GM20431 (cell line): ENCODE results near the gene GAB2.

Experiments used
- in situ Hi-C: fragments of 300-500 bp; cut with MseI, MboI; formaldehyde crosslinking; loops from one replicate; pipeline ENCODE4 v1.15.0; 2020; ENCODE audit warnings: low sequenced_read_pairs; ENCODE audit not compliant: unreplicated experiment

The GAB2 gene

GRCh38 chr11:78200553-78200952 is 217.1 kb downstream of the GAB2 start:
- in situ Hi-C loops, result no loop called here

DNA sequence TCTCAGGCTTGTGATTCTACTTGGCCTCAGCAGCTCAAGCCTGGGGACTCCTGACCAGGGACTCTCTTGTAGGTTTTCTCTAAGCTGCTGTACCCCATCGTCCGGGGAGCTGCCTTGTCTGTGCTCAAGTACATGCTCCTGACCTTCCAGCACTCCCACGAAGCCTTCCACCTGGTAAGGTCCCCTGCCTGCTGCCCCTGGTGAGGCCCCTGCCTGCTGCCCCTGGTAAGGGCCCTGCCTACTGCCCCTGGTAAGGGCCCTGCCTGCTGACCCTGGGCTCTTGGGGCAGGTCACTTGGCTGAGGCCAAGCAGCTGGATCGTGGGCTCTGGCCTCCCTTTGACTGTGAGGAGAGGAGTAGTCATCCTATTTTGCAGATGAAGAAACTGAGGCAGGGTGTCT is 217.6 kb downstream of the GAB2 start:
- in situ Hi-C loops, result no loop called here

- in situ Hi-C loops, result no loop called here
These were observed 218.0 kb downstream of the GAB2 start for GRCh38 chr11:78199653-78200015.

DNA sequence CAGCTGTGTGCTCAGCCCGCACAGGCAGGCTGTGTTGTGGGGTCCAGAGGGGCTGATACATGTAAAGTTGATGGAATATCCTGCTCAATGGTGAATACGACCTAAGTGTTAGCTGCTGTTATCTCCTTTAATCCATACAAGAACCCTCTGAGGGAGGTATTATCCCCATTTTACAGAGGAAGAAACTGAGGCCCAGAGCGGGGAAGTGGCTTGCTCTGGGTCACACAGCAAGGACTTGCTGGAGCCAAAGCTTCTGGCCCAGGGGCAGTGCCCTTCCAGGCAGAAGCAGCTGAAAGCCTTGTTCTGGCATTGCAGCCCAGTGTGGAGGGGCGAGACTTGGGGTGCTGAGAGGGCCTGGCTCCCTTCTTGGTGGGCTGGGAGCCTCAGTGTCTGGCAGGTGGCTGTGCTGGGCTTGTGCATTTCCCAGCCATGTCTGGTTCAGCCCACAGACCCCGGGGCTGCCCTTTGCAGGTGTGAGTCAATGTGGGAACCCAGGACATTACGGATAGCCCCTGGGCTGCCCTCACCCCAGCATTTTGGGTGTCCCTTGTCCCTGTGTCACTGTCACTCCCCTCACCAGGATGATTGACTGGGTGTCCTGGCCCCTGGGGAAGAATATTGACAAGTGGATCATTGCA is 218.5 kb downstream of the GAB2 start:
- in situ Hi-C loops, result no loop called here

DNA sequence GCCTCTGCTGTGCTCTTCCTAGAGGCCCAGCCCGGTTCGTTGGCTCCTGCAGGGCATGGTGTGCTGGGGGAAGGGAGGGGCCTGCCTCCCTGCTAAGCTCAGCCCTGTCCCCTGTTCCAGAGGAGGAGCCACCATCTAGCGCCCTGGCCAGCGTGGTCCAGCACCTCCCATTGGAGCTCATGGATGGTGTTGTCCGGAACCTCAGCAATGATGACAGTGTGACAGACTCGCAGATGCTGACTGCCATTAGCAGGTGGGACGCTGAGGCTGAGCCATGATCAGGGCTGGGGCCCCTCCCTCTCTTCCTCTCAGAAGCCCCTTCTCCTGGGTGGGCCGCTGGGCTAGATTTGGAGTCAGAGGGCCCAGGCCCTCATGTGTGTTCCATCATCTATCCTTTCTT is 219.8 kb downstream of the GAB2 start:
- in situ Hi-C loops, result no loop called here

- in situ Hi-C loops, result no loop called here
These were observed 220.9 kb downstream of the GAB2 start for GRCh38 chr11:78196661-78197091.

GRCh38 chr11:78195917-78196560 is 221.6 kb downstream of the GAB2 start:
- in situ Hi-C loops, result no loop called here

GRCh38 chr11:78194490-78194889 is 223.1 kb downstream of the GAB2 start:
- in situ Hi-C loops, result no loop called here

DNA sequence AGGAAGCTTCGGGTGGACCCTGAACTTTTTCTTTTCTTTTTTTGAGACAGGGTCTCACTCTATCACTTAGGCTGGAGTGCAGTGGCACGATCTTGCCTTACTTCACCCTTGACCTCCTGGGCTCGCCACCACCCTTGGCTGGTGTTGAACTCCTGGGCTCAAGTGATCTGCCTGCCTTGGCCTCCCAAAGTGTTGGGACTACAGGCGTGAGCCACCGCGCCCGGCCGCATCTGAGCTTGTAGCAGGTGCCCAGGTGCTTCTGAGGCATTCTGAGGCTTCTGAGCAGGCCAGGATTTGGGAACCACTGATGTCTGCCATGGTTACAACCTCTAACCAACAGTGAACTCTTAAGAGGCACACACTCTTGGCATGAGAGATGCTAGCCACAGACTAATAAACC is 223.8 kb downstream of the GAB2 start:
- in situ Hi-C loops, result no loop called here

GRCh38 chr11:78192911-78193351 is 224.7 kb downstream of the GAB2 start:
- in situ Hi-C loops, result no loop called here

DNA sequence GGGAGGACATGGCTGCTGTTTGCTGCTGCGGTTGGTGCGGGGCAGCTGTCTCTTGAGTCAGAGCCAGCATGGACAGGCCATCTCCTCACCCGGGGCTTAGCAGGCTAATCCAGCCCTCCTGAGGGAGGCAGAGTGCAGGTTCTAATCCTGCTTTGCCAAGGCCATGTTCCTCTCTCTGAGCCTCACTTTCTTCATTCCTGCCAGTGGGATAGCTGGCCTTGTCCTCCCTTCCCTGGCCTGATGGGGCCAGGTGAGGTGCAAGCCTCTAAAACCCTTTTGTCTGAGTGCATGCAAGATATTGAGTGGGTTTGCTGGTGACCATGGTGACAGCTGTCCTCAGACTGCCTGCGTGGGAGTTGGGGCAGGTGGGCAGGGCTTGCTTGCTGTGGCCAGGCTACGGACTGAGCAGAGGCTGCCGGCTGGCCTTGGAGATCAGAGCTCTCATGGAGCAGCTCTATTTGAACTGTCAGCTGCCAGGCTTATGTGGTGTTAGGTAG is 225.3 kb downstream of the GAB2 start:
- in situ Hi-C loops, result no loop called here

DNA sequence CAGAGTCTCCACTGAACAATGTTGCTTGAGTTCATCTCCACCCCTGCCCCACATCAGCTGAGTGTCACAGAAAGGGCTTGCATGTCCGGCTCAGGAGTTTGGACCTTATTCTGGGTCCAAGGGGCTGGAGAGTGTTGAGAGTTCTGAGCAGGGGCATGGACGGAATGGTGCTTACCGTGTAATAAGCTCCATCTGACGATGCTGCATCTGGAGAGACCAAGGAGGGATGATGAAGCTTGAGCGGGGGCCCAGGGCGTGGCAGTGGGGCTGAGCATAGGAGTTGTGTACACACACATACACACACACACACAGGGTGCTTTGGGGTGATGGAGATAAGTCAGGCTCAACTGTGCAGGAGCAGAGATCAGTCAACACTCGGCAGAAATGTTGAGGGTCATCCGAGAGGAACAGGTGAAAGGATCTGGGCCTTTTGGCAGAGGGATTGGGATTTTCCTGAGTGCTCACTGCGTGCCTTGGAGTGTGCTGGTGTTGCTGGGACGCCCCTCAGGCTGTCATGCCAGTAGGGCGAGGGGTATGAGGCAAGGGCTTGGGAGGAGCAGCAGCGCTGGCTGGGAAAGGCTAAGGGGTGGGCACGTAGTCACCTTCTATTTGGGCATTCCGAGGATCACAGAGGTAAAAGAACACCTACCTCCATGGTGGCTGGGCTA is 226.6 kb downstream of the GAB2 start:
- in situ Hi-C loops, result no loop called here

DNA sequence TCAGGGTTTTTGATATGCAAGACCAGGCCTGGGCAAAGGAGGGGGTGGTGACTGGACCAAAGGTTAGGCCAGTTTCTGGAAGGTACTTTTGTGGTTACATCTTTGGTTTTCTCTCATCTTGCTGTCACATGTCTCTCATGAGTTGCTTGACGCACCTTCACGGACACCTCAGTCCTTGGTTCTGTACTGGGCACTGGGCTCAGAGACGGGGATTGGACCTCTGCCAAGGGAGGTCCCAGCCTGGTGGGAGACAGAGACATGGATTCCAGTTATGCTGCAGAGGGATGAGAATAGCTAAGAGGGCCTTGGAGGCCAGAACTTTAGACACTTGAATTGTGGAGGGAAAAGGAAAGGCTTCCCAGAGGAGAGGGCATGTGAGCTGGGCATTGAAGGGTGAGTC is 227.2 kb downstream of the GAB2 start:
- in situ Hi-C loops, result no loop called here

DNA sequence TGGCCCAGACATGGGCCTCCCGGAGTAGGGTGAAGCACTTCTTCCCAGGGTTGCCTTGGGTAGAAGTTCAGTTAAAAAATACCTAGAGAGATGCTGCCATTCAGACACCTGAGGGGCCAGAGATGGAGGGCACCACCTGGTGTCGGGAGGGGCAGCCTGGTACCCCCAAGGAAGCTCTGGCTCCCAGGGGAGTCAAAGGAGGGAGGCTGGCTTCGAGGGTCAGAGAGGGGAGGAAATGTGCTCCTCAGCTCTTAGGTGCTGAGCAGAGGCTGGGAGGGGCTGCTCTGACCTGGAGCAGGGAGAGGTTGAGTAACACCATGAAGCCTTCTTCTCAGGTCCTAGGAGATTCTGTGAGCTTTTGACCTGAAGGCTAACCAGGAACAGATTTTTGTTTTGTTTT is 227.8 kb downstream of the GAB2 start:
- in situ Hi-C loops, result no loop called here

DNA sequence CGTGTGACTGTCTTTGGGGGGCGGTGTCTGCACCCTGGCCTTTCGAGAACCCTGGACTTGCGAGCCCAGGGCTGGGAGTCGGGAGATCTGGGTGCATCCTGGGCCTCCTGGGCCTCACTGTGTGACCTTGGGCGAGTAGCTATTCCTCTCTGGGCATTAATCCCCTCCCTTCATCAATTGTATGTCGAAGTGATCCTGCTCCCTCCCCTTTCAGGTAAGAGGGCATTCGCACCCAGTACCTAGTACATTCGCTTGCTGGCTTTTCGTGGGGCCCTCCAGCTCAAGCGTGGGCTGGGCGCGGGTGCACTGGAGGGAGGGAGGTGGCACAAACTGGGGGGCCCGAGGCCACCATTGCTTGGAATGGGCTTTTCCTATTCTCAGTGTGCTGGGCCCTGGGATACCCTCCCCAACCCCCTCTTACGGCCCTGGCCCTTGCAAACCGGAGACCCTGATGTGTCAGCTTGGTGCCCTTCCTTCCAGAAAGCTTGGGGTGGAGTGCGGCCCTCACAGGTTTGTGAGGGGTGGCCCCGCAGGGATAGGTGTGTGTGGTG is 228.4 kb downstream of the GAB2 start:
- in situ Hi-C loops, result no loop called here

DNA sequence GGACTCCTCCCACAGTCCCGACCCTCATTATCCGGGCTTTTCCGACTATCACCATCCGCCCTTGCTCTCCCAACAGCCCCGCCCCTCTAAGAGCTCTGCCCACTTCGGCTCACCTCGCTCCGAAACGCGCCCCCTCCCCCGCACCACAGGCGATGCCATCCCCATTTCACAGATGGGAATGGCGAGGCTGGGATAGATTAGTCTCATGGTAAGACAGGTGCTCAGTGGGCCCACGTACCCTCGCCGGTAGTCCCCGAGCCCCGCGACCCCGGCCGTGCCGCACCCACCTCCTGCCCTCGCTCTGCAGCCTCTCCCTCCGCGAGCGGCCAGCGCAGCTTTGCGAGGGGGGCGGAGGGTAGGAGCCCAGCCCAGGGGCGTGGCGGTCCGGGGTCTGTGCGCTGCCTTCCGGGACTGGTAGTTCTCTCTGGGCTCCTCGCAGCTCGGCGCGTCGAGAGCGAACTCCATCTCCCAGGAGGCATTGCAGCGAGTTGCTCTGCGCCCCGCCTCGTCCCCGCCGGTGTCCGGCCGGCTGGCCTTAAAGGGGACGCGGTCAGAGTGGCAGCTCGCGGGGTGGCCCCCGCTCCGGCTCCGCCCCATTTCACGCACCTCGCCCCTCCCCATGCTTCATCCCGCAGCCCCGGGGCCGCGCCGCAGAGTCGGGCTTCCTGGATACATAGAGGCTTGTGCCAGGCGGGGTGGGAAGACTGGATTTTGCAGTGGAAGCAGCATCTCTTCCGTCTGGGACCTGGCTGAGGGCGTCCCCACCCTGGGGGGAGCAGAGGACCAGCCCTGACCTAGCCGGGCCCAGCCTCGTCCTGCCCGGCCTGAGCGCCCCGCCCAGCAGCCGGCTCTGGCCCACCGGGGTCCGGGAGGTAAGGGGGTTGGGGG is 229.1 kb downstream of the GAB2 start, which contains the start of the genes KCTD21 and USP35:
KCTD21 (minus strand) TSS at position 341 of the 888 bp plus-strand sequence. CDS start 14,072 bp downstream, outside the sequence.
USP35 (plus strand) TSS at position 634 of the 888 bp plus-strand sequence. CDS start 7,327 bp downstream, outside the sequence.
- in situ Hi-C loops, result no loop called here

GRCh38 chr11:78187366-78188285 is 230.0 kb downstream of the GAB2 start:
- in situ Hi-C loops, result no loop called here

GRCh38 chr11:78181185-78181584 is 236.4 kb downstream of the GAB2 start:
- in situ Hi-C loops, result no loop called here

DNA sequence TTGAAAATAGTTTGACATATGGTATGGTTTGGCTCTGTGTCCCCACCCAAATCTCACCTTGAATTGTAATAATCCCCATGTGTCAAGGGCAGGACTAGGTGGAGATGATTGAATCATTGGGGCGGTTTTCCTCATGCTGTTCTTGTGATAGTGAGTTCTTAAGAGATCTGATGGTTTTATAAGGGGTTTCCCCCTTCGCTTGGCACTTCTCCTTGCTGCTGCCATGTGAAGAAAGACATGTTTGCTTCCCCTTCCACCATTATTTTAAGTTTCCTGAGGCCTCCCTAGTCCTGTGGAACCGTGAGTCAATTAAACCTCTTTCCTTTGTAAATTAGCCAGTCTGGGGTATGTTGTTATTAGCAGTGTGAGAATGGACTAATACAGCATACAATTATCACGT is 236.9 kb downstream of the GAB2 start:
- in situ Hi-C loops, result no loop called here
